ENCODE results near the gene WDR82.

Gene WDR82

GRCh38 chr3:52278510-52279069, at the start of gene WDR82:
WDR82 (minus strand) TSS chr3:52278649; CDS start chr3:52278361, 288 bp downstream.
- DNase-seq (ENCODE audit: low read depth) = peak; percentile 96

GRCh38 chr3:52327486-52328290, 49.2 kb upstream of the WDR82 start:
- no peak for DNase-seq (ENCODE audit: low read depth)

GRCh38 chr3:52326976-52327375, 48.5 kb upstream of the WDR82 start:
- DNase-seq (ENCODE audit: low read depth) = no peak

GRCh38 chr3:52325686-52326085, 47.2 kb upstream of the WDR82 start:
- DNase-seq (ENCODE audit: low read depth) = no peak

GRCh38 chr3:52324676-52325075, 46.2 kb upstream of the WDR82 start:
- DNase-seq (ENCODE audit: low read depth) = no peak

- no peak for DNase-seq (ENCODE audit: low read depth)
These were observed 45.3 kb upstream of the WDR82 start for GRCh38 chr3:52323526-52324295.

GRCh38 chr3:52322466-52322865, 44.0 kb upstream of the WDR82 start:
- DNase-seq (ENCODE audit: low read depth) = no peak

- no peak for DNase-seq (ENCODE audit: low read depth)
These were observed 43.0 kb upstream of the WDR82 start for GRCh38 chr3:52321481-52321880.

GRCh38 chr3:52319921-52320595, 41.6 kb upstream of the WDR82 start:
- DNase-seq (ENCODE audit: low read depth) = no peak

- DNase-seq (ENCODE audit: low read depth) = no peak
These were observed 39.9 kb upstream of the WDR82 start for GRCh38 chr3:52318186-52318816.

- DNase-seq (ENCODE audit: low read depth) = peak; percentile 44
These were observed 39.0 kb upstream of the WDR82 start for GRCh38 chr3:52317208-52318000.

- DNase-seq (ENCODE audit: low read depth) = no peak
These were observed 37.7 kb upstream of the WDR82 start, which contains the start of gene DNAH1 for GRCh38 chr3:52315977-52316764. DNAH1 (plus strand) TSS chr3:52316319; CDS start chr3:52322443, 6,124 bp downstream.

- DNase-seq (ENCODE audit: low read depth) = no peak
These were observed 36.6 kb upstream of the WDR82 start for GRCh38 chr3:52315006-52315405.

GRCh38 chr3:52314489-52314888, 36.0 kb upstream of the WDR82 start:
- DNase-seq (ENCODE audit: low read depth) = no peak

- no peak for DNase-seq (ENCODE audit: low read depth)
These were observed 35.3 kb upstream of the WDR82 start for GRCh38 chr3:52313774-52314188.

GRCh38 chr3:52313188-52313773, 34.8 kb upstream of the WDR82 start:
- no peak for DNase-seq (ENCODE audit: low read depth)

GRCh38 chr3:52311576-52312119, 33.2 kb upstream of the WDR82 start:
- no peak for DNase-seq (ENCODE audit: low read depth)

- DNase-seq (ENCODE audit: low read depth) = peak; percentile 25
These were observed 32.6 kb upstream of the WDR82 start for GRCh38 chr3:52310861-52311575.

- DNase-seq (ENCODE audit: low read depth) = no peak
These were observed 29.9 kb upstream of the WDR82 start for GRCh38 chr3:52308308-52308707.

Measured in stimulated activated CD4-positive, alpha-beta T cell treated with anti-CD3 and anti-CD28 coated beads, Interleukin-2, amount 100 ng/mL, for 4 hours (primary cell).